Stomach (tissue), 9 donors: ENCODE results near the gene ADAMTS15. TPM values are rescaled to one million over a fixed set of nuclear protein-coding genes. Genes with fewer than 3 reads are reported as not detected.

ENCODE experiments used
- DNase-seq, 2 donors: peaks; one replicate each; pipeline versions ENCODE4 v3.0.0 to v3.0.0-alpha.2; 2013 to 2019
- H3K27ac ChIP-seq, 5 donors: fragments of 200-600 bp in 4 of 5; sonication (generic) in 4 of 5; one replicate each; pipeline ENCODE4 v1.5.1; 2013 to 2019; ENCODE audit warnings: mild to moderate bottlenecking in 1 of 5, moderate library complexity in 1 of 5
- H3K27me3 ChIP-seq, 3 donors: fragments of 200-600 bp; sonication (generic); one replicate each; pipeline ENCODE4 v1.5.1; 2017 to 2019; ENCODE audit warnings: mixed run types in 1 of 3
- H3K36me3 ChIP-seq, 4 donors: fragments of 200-600 bp; sonication (generic); 1 replicate in 3 of 4; 2 replicates in 1 of 4; pipeline ENCODE4 v1.5.1; 2016 to 2019
- H3K4me1 ChIP-seq, 4 donors: fragments of 200-600 bp; sonication (generic); one replicate each; pipeline ENCODE4 v1.5.1; 2016 to 2019
- H3K4me3 ChIP-seq, 4 donors: fragments of 200-600 bp; sonication (generic) in 3 of 4; one replicate each; pipeline ENCODE4 v1.5.1; 2016 to 2019; ENCODE audit warnings: mild to moderate bottlenecking in 1 of 4
- H3K9me3 ChIP-seq, 4 donors: fragments of 200-600 bp; sonication (generic); one replicate each; pipeline ENCODE4 v1.5.1; 2016 to 2019
- EP300 ChIP-seq: sonication (generic); formaldehyde crosslinking; IDR thresholded peaks from one replicate; pipeline ENCODE4 v1.6.1; 2017; ENCODE audit warnings: antibody characterized with exemption
- POLR2A ChIP-seq, 4 donors: fragments of 450-650 bp; IDR thresholded peaks; one replicate each; pipeline ENCODE4 v1.6.1; 2016; ENCODE audit warnings: antibody characterized with exemption in 4 of 4, control low read depth in 2 of 4, mild to moderate bottlenecking in 1 of 4, moderate library complexity in 1 of 4
- POLR2AphosphoS5 ChIP-seq, 3 donors: sonication (generic); formaldehyde crosslinking; IDR thresholded peaks; one replicate each; pipeline ENCODE4 v1.6.1; 2016; ENCODE audit warnings: antibody characterized with exemption in 3 of 3
- WGBS, 5 donors: extraction: QIAGEN DNeasy Blood & Tissue Kit in 3 of 5; methylation state at CpG; one replicate each; pipeline versions ENCODE4 v1.1.5 to v1.1.7; 2013 to 2018; 5-methylcytosine and 5-hydroxymethylcytosine counted together
- intact Hi-C: fragments of 100-400 bp; cut with DNase I; formaldehyde crosslinking; loops from one replicate; pipeline ENCODE4 v1.15.1; 2023; ENCODE audit warnings: low total_unique reads
- polyA plus RNA-seq, 3 donors: library from polyadenylated mRNA; stranded (reverse); fragments of 200-250 nt; gene quantifications; one replicate each; pipeline ENCODE4 v1.2.3, GENCODE V29; 2013
- total RNA-seq, 5 donors: library from RNA; depleted of rRNA; stranded (reverse); fragments of >200 nt; gene quantifications; one replicate each; pipeline versions ENCODE4 v1.1.0 to v1.2.3, GENCODE V29; 2014 to 2016
- TF ChIP-seq, protein P1 (sequence below), 7 experiments: fragments of 450-650 bp in 4 of 7; fragments of 200-600 bp in 3 of 7; sonication (generic) in 3 of 7; IDR thresholded peaks; one replicate each; pipeline ENCODE4 v1.5.1; 2016 to 2019; ENCODE audit warnings: antibody characterized with exemption in 7 of 7, control low read depth in 2 of 7, mild to moderate bottlenecking in 1 of 7
- donor health status: healthy with polysubstance abuse.
- donor health status: Bipolar disorder and iron deficiency.
- donor health status: healthy.

ADAMTS15 gene
- total and polyA plus RNA-seq, 8 donors = 1.4 to 23.5 (median 2.4) TPM

DNA sequence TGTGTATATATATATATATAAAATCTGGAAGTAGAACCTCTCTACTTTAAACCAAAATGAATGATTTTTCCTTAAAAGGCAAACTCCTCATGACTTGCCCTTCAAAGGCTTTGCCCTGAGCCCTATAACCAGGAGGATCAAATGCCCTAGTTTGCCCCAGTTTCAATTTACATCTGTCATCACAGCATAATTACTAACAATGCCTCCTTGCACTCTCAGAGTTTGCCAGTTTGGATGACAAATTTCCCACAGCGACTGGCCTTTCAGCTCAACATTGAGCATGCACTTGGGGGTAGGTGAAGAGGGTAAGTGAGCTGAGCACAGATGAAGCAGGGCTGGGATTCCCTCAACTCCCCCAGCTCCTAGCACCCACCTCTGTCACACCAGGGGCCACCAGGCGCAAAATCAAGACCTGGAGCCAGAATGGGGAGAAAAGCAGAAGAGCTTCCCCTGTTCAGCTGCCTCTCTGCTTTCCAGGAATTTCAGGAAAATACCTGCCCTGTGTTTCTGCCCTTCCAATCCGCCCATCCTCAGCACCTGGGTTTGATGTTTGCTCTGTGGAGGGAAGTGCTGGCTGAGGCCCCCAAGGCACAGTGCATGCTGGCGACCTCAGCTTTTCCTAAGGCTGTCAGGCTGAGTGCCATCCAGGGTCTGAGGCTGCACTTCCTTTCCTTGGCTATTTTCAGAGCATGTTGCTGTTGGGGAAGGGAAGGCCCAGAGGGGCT lies 67.5 kb downstream of the ADAMTS15 start:
- Histone ChIP-seq H3K4me1 (peaks cover 0 to 15% (median 9%) of the 10 kb centered on the region in 4 donors), H3K27ac (no peak overlapping the region), H3K9me3 (no peaks in the 10 kb centered on the region), H3K36me3 (no peaks in the 10 kb centered on the region), H3K27me3 (no peaks in the 10 kb centered on the region), H3K4me3 (no peak overlapping the region)
- intact Hi-C loops = no loop called here
- DNase-seq = no peak
- WGBS, 5 donors = 81 to 88% (median 85%) methylated on average over 4 of the region's 4 CpGs
- TF ChIP-seq POLR2AphosphoS5 (IDR thresholded peaks at IDR 0.05) (no peak), POLR2A (IDR thresholded peaks at IDR 0.05) (no peak), EP300 (no peak)
- TF ChIP-seq, protein P1, sequence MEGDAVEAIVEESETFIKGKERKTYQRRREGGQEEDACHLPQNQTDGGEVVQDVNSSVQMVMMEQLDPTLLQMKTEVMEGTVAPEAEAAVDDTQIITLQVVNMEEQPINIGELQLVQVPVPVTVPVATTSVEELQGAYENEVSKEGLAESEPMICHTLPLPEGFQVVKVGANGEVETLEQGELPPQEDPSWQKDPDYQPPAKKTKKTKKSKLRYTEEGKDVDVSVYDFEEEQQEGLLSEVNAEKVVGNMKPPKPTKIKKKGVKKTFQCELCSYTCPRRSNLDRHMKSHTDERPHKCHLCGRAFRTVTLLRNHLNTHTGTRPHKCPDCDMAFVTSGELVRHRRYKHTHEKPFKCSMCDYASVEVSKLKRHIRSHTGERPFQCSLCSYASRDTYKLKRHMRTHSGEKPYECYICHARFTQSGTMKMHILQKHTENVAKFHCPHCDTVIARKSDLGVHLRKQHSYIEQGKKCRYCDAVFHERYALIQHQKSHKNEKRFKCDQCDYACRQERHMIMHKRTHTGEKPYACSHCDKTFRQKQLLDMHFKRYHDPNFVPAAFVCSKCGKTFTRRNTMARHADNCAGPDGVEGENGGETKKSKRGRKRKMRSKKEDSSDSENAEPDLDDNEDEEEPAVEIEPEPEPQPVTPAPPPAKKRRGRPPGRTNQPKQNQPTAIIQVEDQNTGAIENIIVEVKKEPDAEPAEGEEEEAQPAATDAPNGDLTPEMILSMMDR (IDR thresholded peaks at IDR 0.05) = no peak

DNA sequence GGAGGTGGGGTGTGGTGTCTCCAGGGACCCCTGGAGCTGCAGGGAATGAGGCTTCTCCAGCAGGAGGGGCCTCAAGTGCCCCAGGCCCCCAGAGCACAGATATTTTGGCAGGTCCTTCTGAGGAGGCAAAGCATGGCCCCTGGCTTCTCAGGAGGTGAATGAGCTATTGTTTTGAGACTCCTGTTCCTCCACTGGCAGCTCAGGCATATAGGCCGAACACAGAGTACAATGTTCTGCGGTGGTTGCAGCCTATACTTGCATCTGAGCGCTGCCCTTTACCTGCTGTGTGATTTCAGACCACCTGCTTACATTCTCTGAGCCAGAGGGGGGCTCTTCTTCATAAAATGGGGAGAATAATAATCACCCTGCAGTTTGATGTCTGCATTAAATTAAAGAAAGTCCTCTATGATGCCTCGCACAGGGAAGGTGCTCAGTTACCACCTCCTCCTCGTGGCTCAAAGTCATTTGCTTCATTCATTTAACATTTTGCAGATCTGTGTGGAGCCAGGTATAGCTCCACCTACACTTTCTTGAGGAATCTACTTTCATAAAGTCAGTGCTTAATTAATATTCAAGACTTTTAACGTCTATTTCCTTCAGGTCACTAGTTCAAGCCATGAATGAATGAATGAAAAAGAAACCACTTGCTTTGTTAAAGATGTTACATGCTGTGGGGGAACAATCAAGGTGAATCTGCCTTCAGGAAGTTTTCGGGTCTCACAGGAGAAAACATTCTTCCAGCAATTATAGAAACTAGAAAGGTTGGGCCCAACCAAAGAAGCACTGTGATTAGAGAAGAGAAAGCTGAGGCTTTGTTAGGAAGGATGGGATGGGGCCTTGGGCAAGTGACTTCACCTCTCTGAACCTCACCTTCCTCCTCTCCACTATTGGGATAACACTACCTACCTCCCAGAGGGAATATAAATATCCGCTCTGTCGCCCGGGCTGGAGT lies 68.4 kb downstream of the ADAMTS15 start:
- no peaks in the 10 kb centered on the region for H3K36me3 ChIP-seq
- 89 to 94% (median 93%) methylated on average over 10 of the region's 10 CpGs for WGBS, 5 donors
- no peaks in the 10 kb centered on the region for H3K9me3 ChIP-seq
- H3K4me1 ChIP-seq = peaks cover 3 to 18% (median 14%) of the 10 kb centered on the region in 4 donors
- H3K27ac ChIP-seq = no peak overlapping the region
- H3K27me3 ChIP-seq = no peaks in the 10 kb centered on the region
- TF ChIP-seq EP300 (no peak), POLR2A (IDR thresholded peaks at IDR 0.05) (no peak), POLR2AphosphoS5 (IDR thresholded peaks at IDR 0.05) (no peak)
- TF ChIP-seq, protein P1 (IDR thresholded peaks at IDR 0.05) = no peak
- no peak overlapping the region for H3K4me3 ChIP-seq
- no peak for DNase-seq
- intact Hi-C loops = no loop called here

DNA sequence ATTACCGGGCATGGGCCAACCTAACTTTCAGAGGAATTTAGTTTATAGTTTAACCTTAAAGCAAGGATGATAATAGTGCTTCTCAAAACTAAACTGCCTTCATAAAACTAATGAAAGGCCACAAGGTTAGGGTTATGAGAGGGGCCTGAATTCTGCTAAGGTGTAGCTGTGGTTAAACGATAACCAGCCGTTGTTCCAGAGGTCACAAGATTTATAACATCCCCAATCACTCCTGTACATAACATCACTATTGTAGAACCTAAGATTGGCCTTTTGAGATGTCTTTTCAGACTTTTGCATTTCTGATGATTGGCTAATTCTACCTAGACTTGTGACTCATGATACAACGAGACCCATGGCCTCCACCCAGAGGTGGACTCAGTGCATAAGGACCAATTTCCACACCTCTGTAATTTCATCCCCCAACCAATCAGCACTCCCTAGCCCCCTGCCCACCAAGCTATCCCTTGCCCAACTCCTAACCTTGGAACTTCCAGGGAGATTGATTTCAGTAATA lies 69.8 kb downstream of the ADAMTS15 start:
- WGBS, 5 donors = 74 to 95% (median 80%) methylated on average over 4 of the region's 4 CpGs
- H3K27ac ChIP-seq = no peak overlapping the region
- no peaks in the 10 kb centered on the region for H3K9me3 ChIP-seq

More for the DNA sequence above, 69.8 kb downstream of the ADAMTS15 start:
- Histone ChIP-seq H3K27me3 (no peaks in the 10 kb centered on the region), H3K4me3 (no peak overlapping the region), H3K36me3 (no peaks in the 10 kb centered on the region), H3K4me1 (peaks cover 14 to 25% (median 23%) of the 10 kb centered on the region in 4 donors)
- intact Hi-C loops = no loop called here
- TF ChIP-seq EP300 = no peak
- no peak for TF ChIP-seq POLR2A (IDR thresholded peaks at IDR 0.05)
- TF ChIP-seq POLR2AphosphoS5 (IDR thresholded peaks at IDR 0.05) = no peak
- TF ChIP-seq, protein P1 (IDR thresholded peaks at IDR 0.05) = no peak
- DNase-seq = no peak
